ENCODE measurements around the gene DCDC2C. TPM values are rescaled to one million over a fixed set of nuclear protein-coding genes. Genes with fewer than 3 reads are reported as not detected.

Gene DCDC2C
- total RNA-seq, 1 experiment from 2014 or later = not detected

DNA sequence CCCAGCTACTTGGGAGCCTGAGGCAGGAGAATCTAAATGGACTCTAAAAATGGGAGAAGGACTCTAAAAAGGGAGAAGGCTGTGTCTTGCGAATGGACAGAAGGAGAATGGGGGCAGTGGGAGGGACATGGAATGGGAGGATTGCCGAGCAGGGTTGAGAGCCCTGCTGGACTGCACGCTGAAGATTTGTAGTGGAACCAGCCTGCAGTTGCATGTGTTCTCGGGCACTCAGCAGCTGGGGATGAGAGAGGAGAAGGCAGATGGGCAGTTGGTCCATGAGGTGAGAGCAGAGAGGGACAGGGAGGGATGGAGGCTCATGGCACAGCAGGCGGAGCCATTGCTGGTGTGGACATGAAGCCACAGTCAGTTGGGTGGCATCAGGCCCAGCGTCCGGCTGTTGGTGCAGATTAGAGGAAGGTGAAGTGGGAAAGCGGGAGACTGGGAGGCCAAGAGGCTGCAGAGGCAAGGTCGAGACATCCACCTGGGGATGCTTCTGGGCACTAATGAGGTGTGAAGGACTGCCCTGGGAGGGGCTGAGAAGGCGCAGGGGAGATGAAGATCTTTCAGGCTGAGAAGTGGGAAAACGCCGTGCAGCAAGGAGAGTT lies 40.7 kb downstream of the DCDC2C start:
- TF ChIP-seq EZH2 (IDR thresholded peaks at IDR 0.05; ENCODE audit: low read depth) = no peak
- TF ChIP-seq, protein P1, sequence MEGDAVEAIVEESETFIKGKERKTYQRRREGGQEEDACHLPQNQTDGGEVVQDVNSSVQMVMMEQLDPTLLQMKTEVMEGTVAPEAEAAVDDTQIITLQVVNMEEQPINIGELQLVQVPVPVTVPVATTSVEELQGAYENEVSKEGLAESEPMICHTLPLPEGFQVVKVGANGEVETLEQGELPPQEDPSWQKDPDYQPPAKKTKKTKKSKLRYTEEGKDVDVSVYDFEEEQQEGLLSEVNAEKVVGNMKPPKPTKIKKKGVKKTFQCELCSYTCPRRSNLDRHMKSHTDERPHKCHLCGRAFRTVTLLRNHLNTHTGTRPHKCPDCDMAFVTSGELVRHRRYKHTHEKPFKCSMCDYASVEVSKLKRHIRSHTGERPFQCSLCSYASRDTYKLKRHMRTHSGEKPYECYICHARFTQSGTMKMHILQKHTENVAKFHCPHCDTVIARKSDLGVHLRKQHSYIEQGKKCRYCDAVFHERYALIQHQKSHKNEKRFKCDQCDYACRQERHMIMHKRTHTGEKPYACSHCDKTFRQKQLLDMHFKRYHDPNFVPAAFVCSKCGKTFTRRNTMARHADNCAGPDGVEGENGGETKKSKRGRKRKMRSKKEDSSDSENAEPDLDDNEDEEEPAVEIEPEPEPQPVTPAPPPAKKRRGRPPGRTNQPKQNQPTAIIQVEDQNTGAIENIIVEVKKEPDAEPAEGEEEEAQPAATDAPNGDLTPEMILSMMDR (conservative IDR thresholded peaks at IDR 0.05) = no peak
- no peaks in the 10 kb centered on the region for H3K9me2 ChIP-seq (ENCODE audit: insufficient read depth)
- H3K4me3 ChIP-seq = no peak overlapping the region
- no peaks in the 10 kb centered on the region for H3K36me3 ChIP-seq (ENCODE audit: low read depth)
- no peaks in the 10 kb centered on the region for H3K79me2 ChIP-seq (ENCODE audit: low read depth)
- no peak overlapping the region for H3K27ac ChIP-seq
- no peaks in the 10 kb centered on the region for H3F3A ChIP-seq (ENCODE audit: insufficient read depth, low read depth)
- intact Hi-C loops (cut with micrococcal nuclease; ENCODE audit: unreplicated experiment) = no loop called here
- H3K4me2 ChIP-seq = no peak overlapping the region
- DNase-seq = no peak
- H2AFZ ChIP-seq = no peak overlapping the region
- POLR2A ChIA-PET (ENCODE audit: unreplicated experiment) = no interaction called here
- no peaks in the 10 kb centered on the region for H3K4me1 ChIP-seq (replicated peaks; ENCODE audit: insufficient read depth)
- BruUV-seq (replicated peaks) = no TSS peak
- no peaks in the 10 kb centered on the region for H4K20me1 ChIP-seq (ENCODE audit: insufficient read depth)
- H3K27me3 ChIP-seq (ENCODE audit: insufficient read depth, low read depth) = peaks cover 94% of the 10 kb centered on the region
- no peaks in the 10 kb centered on the region for H3K9me3 ChIP-seq (ENCODE audit: insufficient read depth, low read depth)
- CTCF ChIA-PET = no interaction called here

DNA sequence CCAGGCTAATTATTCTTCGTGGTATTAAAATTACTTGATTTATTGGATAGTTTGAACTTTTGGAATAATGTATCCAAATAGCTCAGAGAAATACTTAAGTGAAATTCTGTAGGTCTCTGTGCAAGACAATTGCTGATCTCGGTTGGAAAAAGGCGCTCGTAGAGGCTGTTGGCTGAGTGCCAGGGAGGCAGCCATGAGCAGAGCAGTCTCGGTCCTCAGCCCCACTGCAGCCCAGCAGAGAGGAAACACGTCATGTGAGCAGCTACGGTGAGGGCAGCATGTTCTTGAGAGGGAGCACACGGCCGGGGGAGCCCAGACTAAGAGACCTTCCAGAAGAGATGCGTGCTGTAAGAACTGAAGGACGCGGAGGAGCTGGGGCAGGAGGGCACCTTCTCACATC lies 42.5 kb downstream of the DCDC2C start:
- no TSS peak for BruUV-seq (replicated peaks)
- Histone ChIP-seq H3K79me2 (ENCODE audit: low read depth) (no peaks in the 10 kb centered on the region), H3K9me2 (ENCODE audit: insufficient read depth) (no peaks in the 10 kb centered on the region), H3K27ac (no peak overlapping the region), H3K27me3 (ENCODE audit: insufficient read depth, low read depth) (peaks cover 97% of the 10 kb centered on the region), H2AFZ (no peak overlapping the region), H3K4me2 (no peak overlapping the region), H3K9me3 (ENCODE audit: insufficient read depth, low read depth) (no peaks in the 10 kb centered on the region), H3F3A (ENCODE audit: insufficient read depth, low read depth) (no peaks in the 10 kb centered on the region), H3K36me3 (ENCODE audit: low read depth) (no peaks in the 10 kb centered on the region), H3K4me1 (replicated peaks; ENCODE audit: insufficient read depth) (no peaks in the 10 kb centered on the region), H3K4me3 (no peak overlapping the region), H4K20me1 (ENCODE audit: insufficient read depth) (no peaks in the 10 kb centered on the region)
- POLR2A ChIA-PET (ENCODE audit: unreplicated experiment) = no interaction called here
- intact Hi-C loops (cut with micrococcal nuclease; ENCODE audit: unreplicated experiment) = no loop called here
- CTCF ChIA-PET = no interaction called here
- TF ChIP-seq, protein P1 (conservative IDR thresholded peaks at IDR 0.05) = no peak
- no peak for TF ChIP-seq EZH2 (IDR thresholded peaks at IDR 0.05; ENCODE audit: low read depth)
- no peak for DNase-seq

DNA sequence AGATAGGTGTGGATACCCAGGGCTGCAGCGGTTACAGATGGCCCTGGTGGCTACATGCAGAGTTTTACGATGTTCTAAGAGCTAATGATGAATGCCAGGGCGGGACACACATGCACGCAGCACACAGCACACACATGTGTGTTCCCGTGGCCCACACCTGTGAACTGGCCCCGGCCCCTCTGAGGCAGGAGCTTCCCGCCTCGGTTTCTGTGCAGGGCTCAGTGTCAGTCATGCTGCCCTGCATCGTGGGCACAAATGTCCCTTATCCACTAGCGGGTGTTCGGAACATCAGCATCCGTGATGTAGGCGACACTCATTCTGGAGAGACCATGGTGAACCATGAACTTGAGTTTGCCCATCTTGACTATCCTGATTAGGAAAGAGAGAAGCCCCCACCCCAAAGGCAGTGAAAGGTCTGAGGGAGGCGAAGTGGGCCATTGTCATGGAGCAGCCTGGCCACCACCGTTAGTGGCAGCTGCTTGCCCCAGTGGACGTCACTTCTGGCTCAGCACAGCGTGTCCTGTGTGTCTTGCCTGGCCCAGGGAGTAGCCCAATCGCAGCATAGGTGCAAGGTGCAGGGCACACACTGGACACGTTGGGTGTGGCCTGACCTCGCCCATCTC lies 43.8 kb downstream of the DCDC2C start:
- intact Hi-C loops (cut with micrococcal nuclease; ENCODE audit: unreplicated experiment) = no loop called here
- H2AFZ ChIP-seq = no peak overlapping the region
- no peaks in the 10 kb centered on the region for H3K4me1 ChIP-seq (replicated peaks; ENCODE audit: insufficient read depth)
- H3K4me3 ChIP-seq = no peak overlapping the region
- no peaks in the 10 kb centered on the region for H3K36me3 ChIP-seq (ENCODE audit: low read depth)
- no peaks in the 10 kb centered on the region for H4K20me1 ChIP-seq (ENCODE audit: insufficient read depth)
- H3K27me3 ChIP-seq (ENCODE audit: insufficient read depth, low read depth) = peaks cover 97% of the 10 kb centered on the region
- no peak overlapping the region for H3K27ac ChIP-seq
- H3F3A ChIP-seq (ENCODE audit: insufficient read depth, low read depth) = no peaks in the 10 kb centered on the region
- H3K79me2 ChIP-seq (ENCODE audit: low read depth) = no peaks in the 10 kb centered on the region
- BruUV-seq (replicated peaks) = no TSS peak
- no peaks in the 10 kb centered on the region for H3K9me3 ChIP-seq (ENCODE audit: insufficient read depth, low read depth)
- H3K9me2 ChIP-seq (ENCODE audit: insufficient read depth) = no peaks in the 10 kb centered on the region
- H3K4me2 ChIP-seq = no peak overlapping the region
- ChIA-PET CTCF (no interaction called here), POLR2A (ENCODE audit: unreplicated experiment) (no interaction called here)
- DNase-seq = no peak
- no peak for TF ChIP-seq EZH2 (IDR thresholded peaks at IDR 0.05; ENCODE audit: low read depth)
- TF ChIP-seq, protein P1 (conservative IDR thresholded peaks at IDR 0.05) = no peak

All from PC-9 (cell line).